Measurements from ENCODE around the gene TMEM150B.
"Not testable (repeated sequence)": the region's sequence is repeated elsewhere in the genome, so short reads cannot be mapped to it uniquely, and the experiment has no call there.

DNA sequence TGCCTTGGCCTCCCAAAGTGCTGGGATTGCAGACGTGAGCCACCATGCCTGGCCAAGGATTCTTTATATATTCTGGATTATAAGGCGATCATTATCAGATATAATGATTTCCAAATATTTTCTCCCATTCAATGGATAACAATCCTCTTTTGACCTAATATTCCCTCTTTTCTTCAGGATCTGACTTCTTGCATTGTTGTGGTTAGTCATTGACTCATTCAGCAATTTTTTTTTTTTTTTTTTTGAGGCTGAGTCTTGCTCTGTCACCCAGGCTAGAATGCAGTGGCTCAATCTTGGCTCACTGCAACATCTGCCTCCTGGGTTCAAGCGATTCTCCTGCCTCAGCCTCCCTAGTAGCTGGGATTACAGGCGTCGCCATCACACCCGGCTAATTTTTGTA, 4.7 kb upstream of the TMEM150B start:
- not testable (repeated sequence) for TF ChIP-seq YY1 (IDR thresholded peaks at IDR 0.05; ENCODE audit: insufficient read depth, insufficient read length); SUZ12 (IDR thresholded peaks at IDR 0.05; ENCODE audit: extremely low read depth, insufficient read depth, insufficient read length)

Data from NT2/D1 (cell line).